ENCODE measurements around the gene SYVN1.
A peak's percentile ranks its signal among the peaks of the same experiment; 100 is the strongest.

Gene SYVN1

DNA sequence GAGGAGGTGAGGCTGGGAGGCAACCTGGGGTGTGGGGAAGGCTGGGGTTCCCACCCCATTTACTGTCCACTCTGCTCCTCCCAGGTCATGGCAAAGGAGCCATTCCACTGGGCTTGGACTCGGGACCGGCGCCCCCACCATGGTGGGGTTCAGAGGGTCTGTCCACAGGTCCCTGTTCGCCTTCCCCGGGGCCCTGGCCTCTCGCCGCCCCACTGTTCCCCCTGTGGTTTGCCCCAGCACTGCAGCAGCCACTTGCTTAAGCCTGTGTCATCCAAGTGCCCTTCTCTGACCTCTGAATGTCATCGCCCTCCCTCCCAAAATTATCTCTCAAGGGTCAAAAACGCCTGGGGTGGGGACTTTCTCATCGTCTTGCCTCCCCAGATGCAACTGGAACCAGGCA is 38.3 kb upstream of the SYVN1 start:
- H3K36me3 Mint-ChIP-seq (ENCODE audit: low read depth) = no peaks in the 10 kb centered on the region
- TF ChIP-seq, protein P1, sequence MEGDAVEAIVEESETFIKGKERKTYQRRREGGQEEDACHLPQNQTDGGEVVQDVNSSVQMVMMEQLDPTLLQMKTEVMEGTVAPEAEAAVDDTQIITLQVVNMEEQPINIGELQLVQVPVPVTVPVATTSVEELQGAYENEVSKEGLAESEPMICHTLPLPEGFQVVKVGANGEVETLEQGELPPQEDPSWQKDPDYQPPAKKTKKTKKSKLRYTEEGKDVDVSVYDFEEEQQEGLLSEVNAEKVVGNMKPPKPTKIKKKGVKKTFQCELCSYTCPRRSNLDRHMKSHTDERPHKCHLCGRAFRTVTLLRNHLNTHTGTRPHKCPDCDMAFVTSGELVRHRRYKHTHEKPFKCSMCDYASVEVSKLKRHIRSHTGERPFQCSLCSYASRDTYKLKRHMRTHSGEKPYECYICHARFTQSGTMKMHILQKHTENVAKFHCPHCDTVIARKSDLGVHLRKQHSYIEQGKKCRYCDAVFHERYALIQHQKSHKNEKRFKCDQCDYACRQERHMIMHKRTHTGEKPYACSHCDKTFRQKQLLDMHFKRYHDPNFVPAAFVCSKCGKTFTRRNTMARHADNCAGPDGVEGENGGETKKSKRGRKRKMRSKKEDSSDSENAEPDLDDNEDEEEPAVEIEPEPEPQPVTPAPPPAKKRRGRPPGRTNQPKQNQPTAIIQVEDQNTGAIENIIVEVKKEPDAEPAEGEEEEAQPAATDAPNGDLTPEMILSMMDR (IDR thresholded peaks at IDR 0.05; ENCODE audit: unreplicated experiment in 3 of 3) = no peak
- H3K27ac Mint-ChIP-seq = no peak overlapping the region
- peaks cover 7% of the 10 kb centered on the region for H3K4me1 Mint-ChIP-seq
- H3K27me3 Mint-ChIP-seq (ENCODE audit: low read depth) = peaks cover 3% of the 10 kb centered on the region
- H3K9me3 Mint-ChIP-seq = no peaks in the 10 kb centered on the region
- no peak overlapping the region for H3K4me3 Mint-ChIP-seq

DNA sequence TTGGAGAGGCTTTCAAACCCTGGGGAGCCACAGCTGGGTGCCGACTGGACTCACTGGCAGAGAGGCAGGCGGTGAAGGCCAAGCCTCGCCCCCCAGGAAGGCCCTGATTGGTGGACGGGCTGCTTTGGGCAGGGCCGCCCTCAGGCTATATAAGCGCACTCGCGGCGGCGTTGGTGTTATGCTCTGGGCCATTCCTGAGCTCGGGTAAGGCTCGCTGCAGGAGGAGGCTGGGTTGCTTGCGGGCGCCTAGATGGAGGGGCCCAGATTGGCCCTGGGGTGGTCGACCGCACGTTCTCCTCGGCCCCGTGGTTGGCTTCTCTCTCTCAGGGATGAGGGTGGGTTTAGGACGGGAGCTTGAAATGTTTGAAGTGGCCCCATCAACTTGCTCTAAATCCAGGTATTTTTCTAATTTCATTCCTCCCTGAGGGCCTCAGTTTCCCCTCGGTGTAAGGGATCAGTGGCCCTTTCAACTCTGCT is 35.8 kb upstream of the SYVN1 start, which contains the start of gene SPDYC:
TSS of gene SPDYC (plus strand) at position 176 of the 477 bp plus-strand sequence. CDS start 1,125 bp downstream, outside the sequence.
- H3K27ac Mint-ChIP-seq = peak within 1 kb of the TSS in 1 of 3 experiments; percentile 62
- H3K9me3 Mint-ChIP-seq = no peaks in the 10 kb centered on the region
- H3K36me3 Mint-ChIP-seq (ENCODE audit: low read depth) = no peaks in the 10 kb centered on the region
- peaks cover 7% of the 10 kb centered on the region for H3K4me1 Mint-ChIP-seq
- no peak within 1 kb of the TSS for H3K4me3 Mint-ChIP-seq
- peaks cover 6% of the 10 kb centered on the region for H3K27me3 Mint-ChIP-seq (ENCODE audit: low read depth)
- TF ChIP-seq, protein P1 (IDR thresholded peaks at IDR 0.05; ENCODE audit: unreplicated experiment in 3 of 3) = no peak

DNA sequence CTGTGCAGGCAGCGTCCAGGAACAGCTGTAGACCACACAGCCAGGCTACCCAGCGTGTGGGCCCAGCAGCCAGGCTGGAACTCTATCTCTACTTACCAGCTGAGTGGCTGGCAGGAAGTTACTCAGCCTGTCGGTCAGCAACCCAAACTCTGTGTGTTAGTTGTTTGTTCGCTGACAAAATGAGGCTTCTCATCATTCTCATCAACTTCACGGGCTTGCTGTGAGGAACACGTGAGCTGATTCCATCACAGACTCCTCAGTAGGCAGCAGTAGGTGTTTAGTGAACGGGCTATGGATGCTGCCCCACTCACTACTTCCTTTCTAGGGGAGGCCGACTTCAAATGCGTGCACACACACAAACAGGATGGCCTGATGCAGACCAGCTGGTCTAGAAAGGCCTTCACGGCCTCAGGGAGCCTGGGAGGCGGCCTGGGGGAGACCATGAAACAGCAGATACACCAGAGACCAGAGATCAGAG is 34.9 kb upstream of the SYVN1 start:
- TF ChIP-seq, protein P1 (IDR thresholded peaks at IDR 0.05; ENCODE audit: unreplicated experiment in 3 of 3) = no peak
- Mint-ChIP-seq H3K9me3 (no peaks in the 10 kb centered on the region), H3K4me1 (peaks cover 7% of the 10 kb centered on the region), H3K27ac (peak overlapping the region in 1 of 3 experiments; percentile 62), H3K27me3 (ENCODE audit: low read depth) (peaks cover 6% of the 10 kb centered on the region), H3K36me3 (ENCODE audit: low read depth) (no peaks in the 10 kb centered on the region), H3K4me3 (no peak overlapping the region)

DNA sequence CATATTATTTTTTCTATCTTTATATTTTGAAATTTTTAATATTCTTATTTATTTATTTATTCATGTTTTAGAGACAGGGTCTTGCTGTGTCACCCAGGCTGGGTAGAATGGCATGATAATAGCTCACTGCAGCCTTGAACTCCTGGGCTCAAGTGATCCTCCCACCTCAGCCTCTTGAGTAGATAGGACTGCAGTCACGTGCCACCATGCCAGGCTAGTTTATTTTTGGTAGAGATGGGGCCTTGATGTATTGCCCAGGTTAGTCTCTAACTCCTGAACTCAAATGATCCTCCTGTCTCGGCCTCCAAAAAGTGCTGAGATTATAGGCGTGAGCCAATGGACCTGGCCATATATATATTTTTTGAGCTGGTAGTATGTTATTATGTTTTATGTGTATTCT is 33.3 kb upstream of the SYVN1 start:
- H3K36me3 Mint-ChIP-seq (ENCODE audit: low read depth) = no peaks in the 10 kb centered on the region
- H3K27ac Mint-ChIP-seq = no peak overlapping the region
- H3K27me3 Mint-ChIP-seq (ENCODE audit: low read depth) = peaks cover 6% of the 10 kb centered on the region
- H3K4me3 Mint-ChIP-seq = no peak overlapping the region
- H3K4me1 Mint-ChIP-seq = peaks cover 7% of the 10 kb centered on the region
- no peaks in the 10 kb centered on the region for H3K9me3 Mint-ChIP-seq
- TF ChIP-seq, protein P1 (IDR thresholded peaks at IDR 0.05; ENCODE audit: unreplicated experiment in 3 of 3) = no peak

DNA sequence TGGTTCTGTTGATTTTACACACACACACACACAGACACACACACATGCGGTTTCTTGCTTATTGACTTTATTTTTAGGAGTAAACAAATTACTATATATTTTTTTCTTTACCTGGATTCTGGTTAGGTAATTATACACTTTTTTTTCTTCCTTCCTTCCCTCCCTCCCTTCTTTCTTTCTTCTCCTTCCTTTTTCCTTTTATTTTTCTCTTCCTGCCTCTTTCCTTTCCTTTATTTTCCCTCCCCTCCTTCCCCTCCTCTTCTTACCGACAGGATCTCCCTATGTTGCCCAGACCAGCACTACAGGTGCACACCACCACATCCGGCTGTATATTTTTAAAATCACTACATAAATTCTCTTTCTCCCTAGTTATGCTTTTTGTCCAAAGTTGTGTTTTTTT is 32.6 kb upstream of the SYVN1 start:
- peaks cover 7% of the 10 kb centered on the region for H3K4me1 Mint-ChIP-seq
- TF ChIP-seq, protein P1 (IDR thresholded peaks at IDR 0.05; ENCODE audit: unreplicated experiment in 3 of 3) = no peak
- H3K4me3 Mint-ChIP-seq = no peak overlapping the region
- H3K9me3 Mint-ChIP-seq = no peaks in the 10 kb centered on the region
- H3K27ac Mint-ChIP-seq = no peak overlapping the region
- H3K36me3 Mint-ChIP-seq (ENCODE audit: low read depth) = no peaks in the 10 kb centered on the region
- peaks cover 6% of the 10 kb centered on the region for H3K27me3 Mint-ChIP-seq (ENCODE audit: low read depth)
